Erythroblast (primary cell): Measurements from ENCODE around the gene VIM.

ENCODE experiments used
- GATA1 ChIP-seq: IDR thresholded peaks from 2 replicates; pipeline ENCODE4 v1.6.1; 2011; ENCODE audit warnings: low read depth, mild to moderate bottlenecking, control low read depth, low read length, moderate library complexity
- POLR2A ChIP-seq: IDR thresholded peaks from 2 replicates; pipeline ENCODE4 v1.6.1; 2011; ENCODE audit warnings: mild to moderate bottlenecking, low read length

GRCh38 chr10:17185873-17186272, 42.2 kb upstream of the VIM start:
- TF ChIP-seq POLR2A (no peak), GATA1 (no peak)
